HG03139 (cell line): ENCODE measurements around the gene SH3GL3.
A peak's percentile ranks its signal among the peaks of the same experiment; 100 is the strongest.

Experiments used
- ATAC-seq: cut with Tn5 transposase; IDR thresholded peaks from one replicate; pipeline ENCODE4 v1.9.1; 2021; ENCODE audit not compliant: unreplicated experiment

The SH3GL3 gene

GRCh38 chr15:83446904-83447709 lies at the start of gene SH3GL3:
Gene SH3GL3, plus strand, starts transcription at chr15:83447341. Its CDS starts 193 bp downstream, at chr15:83447534.
- peak; percentile 62 for ATAC-seq

- no peak for ATAC-seq
Observed at GRCh38 chr15:83398626-83399025, 48.5 kb upstream of the SH3GL3 start.

- no peak for ATAC-seq
Observed at GRCh38 chr15:83404121-83404520, 43.0 kb upstream of the SH3GL3 start.

GRCh38 chr15:83410532-83410931 lies 36.6 kb upstream of the SH3GL3 start:
- no peak for ATAC-seq

GRCh38 chr15:83413054-83413719 lies 34.0 kb upstream of the SH3GL3 start:
- ATAC-seq: no peak

GRCh38 chr15:83422081-83422480 lies 25.1 kb upstream of the SH3GL3 start:
- ATAC-seq: no peak

GRCh38 chr15:83422541-83422940 lies 24.6 kb upstream of the SH3GL3 start:
- ATAC-seq: no peak

- ATAC-seq: no peak
Observed at GRCh38 chr15:83424101-83424500, 23.0 kb upstream of the SH3GL3 start.

- ATAC-seq: no peak
Observed at GRCh38 chr15:83430441-83430840, 16.7 kb upstream of the SH3GL3 start.

- no peak for ATAC-seq
Observed at GRCh38 chr15:83431521-83431920, 15.6 kb upstream of the SH3GL3 start.

GRCh38 chr15:83435202-83435601 lies 11.9 kb upstream of the SH3GL3 start:
- ATAC-seq: no peak

GRCh38 chr15:83435782-83436181 lies 11.4 kb upstream of the SH3GL3 start:
- no peak for ATAC-seq

GRCh38 chr15:83436513-83437158 lies 10.5 kb upstream of the SH3GL3 start:
- ATAC-seq: no peak

- no peak for ATAC-seq
Observed at GRCh38 chr15:83443076-83443847, 3.9 kb upstream of the SH3GL3 start.

GRCh38 chr15:83444936-83445335 lies 2.2 kb upstream of the SH3GL3 start:
- ATAC-seq: no peak

GRCh38 chr15:83445643-83446042 lies 1.5 kb upstream of the SH3GL3 start:
- ATAC-seq: no peak

GRCh38 chr15:83446417-83446816 lies 724 bp upstream of the SH3GL3 start:
- no peak for ATAC-seq

- no peak for ATAC-seq
Observed at GRCh38 chr15:83449250-83449671, 2.1 kb downstream of the SH3GL3 start.

GRCh38 chr15:83449937-83450506 lies 2.9 kb downstream of the SH3GL3 start:
- no peak for ATAC-seq

GRCh38 chr15:83457149-83457548 lies 10.0 kb downstream of the SH3GL3 start:
- ATAC-seq: no peak

GRCh38 chr15:83458381-83458780 lies 11.2 kb downstream of the SH3GL3 start:
- ATAC-seq: no peak
